Measurements from ENCODE around the gene BUD13. TPM values are rescaled to one million over a fixed set of nuclear protein-coding genes. Genes with fewer than 3 reads are reported as not detected.
A peak's percentile ranks its signal among the peaks of the same experiment; 100 is the strongest.
"Not testable (repeated sequence)": the region's sequence is repeated elsewhere in the genome, so short reads cannot be mapped to it uniquely, and the experiment has no call there.

The BUD13 gene
- polyA plus RNA-seq, 3 donors from 2014 or later: 5.7 to 16.0 (median 7.0) TPM

GRCh38 chr11:116771935-116772334, 852 bp downstream of the BUD13 start:
- no peak for DNase-seq
- peaks cover 4 to 7% (median 6%) of the 10 kb centered on the region in 3 donors for H3K36me3 Mint-ChIP-seq
- peaks cover 30 to 39% of the 10 kb centered on the region in 2 donors for H3K4me1 Mint-ChIP-seq
- H3K27me3 Mint-ChIP-seq (ENCODE audit: low read depth in 3 of 3): peaks cover 15 to 18% (median 15%) of the 10 kb centered on the region in 3 donors
- peak overlapping the region; percentile 98 to 99 (median 99) for H3K27ac Mint-ChIP-seq
- peak overlapping the region; percentile 95 to 99 (median 99) for H3K4me3 Mint-ChIP-seq
- no peaks in the 10 kb centered on the region for H3K9me3 Mint-ChIP-seq

DNA sequence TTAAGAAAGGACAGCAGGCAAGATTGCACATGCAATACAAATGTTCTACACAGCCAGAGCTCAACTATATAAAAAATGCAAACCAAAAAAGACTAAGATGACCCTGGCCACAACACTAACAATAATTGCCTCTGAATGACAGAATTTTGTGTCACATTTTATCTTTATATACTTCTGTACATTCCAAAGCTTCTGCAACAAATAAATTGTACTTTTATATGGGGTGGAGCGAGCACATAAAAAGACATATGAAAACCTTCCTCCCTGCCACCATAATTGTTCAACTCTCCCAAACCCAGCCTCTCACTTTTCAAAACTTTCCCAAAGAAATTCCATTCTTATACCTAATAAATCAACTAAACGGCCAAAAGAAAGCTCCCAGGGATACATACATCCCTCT, 10.7 kb downstream of the BUD13 start:
- H3K27me3 Mint-ChIP-seq (ENCODE audit: low read depth in 3 of 3): no peaks in the 10 kb centered on the region
- H3K36me3 Mint-ChIP-seq: peaks cover 31 to 41% (median 33%) of the 10 kb centered on the region in 3 donors
- no peaks in the 10 kb centered on the region for H3K9me3 Mint-ChIP-seq
- H3K4me3 Mint-ChIP-seq: no peak overlapping the region
- H3K4me1 Mint-ChIP-seq: peaks cover 2 to 10% of the 10 kb centered on the region in 2 donors
- DNase-seq: no peak
- H3K27ac Mint-ChIP-seq: no peak overlapping the region

DNA sequence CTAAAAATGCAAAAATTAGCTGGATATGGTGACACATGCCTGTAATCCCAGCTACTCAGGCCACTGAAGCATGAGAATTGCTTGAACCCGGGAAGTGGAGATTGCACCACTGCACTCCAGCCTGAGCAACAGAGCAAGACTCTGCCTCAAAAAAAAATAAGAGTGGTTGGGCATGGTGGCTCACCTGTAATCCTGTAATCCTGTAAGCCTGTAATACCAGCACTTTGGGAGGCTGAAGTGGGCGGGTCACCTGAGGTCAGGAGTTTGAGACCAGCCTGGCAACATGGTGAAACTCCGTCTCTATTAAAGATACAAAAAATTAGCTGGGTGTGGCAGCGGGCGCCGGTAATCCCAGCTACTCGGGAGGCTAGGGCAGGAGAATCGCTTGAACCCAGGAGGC, 16.7 kb downstream of the BUD13 start:
- H3K4me3 Mint-ChIP-seq: not testable (repeated sequence)

GRCh38 chr11:116750070-116750718, 22.6 kb downstream of the BUD13 start:
- Mint-ChIP-seq H3K4me1 (no peaks in the 10 kb centered on the region), H3K27me3 (ENCODE audit: low read depth in 3 of 3) (no peaks in the 10 kb centered on the region), H3K9me3 (no peaks in the 10 kb centered on the region), H3K36me3 (peaks cover 18 to 32% (median 30%) of the 10 kb centered on the region in 3 donors), H3K4me3 (no peak overlapping the region), H3K27ac (no peak overlapping the region)
- no peak for DNase-seq

More for the DNA sequence above, 16.7 kb downstream of the BUD13 start:
- H3K9me3 Mint-ChIP-seq; DNase-seq; H3K27me3 Mint-ChIP-seq (ENCODE audit: low read depth in 3 of 3); H3K4me1 Mint-ChIP-seq; H3K27ac Mint-ChIP-seq: not testable (repeated sequence)
- H3K36me3 Mint-ChIP-seq: peaks cover 34 to 55% (median 44%) of the 10 kb centered on the region in 3 donors

GRCh38 chr11:116742104-116742503, 30.7 kb downstream of the BUD13 start:
- H3K4me1 Mint-ChIP-seq: no peaks in the 10 kb centered on the region
- H3K4me3 Mint-ChIP-seq: no peak overlapping the region
- H3K36me3 Mint-ChIP-seq: peaks cover 0 to 14% (median 3%) of the 10 kb centered on the region in 3 donors
- H3K9me3 Mint-ChIP-seq: no peaks in the 10 kb centered on the region
- no peaks in the 10 kb centered on the region for H3K27me3 Mint-ChIP-seq (ENCODE audit: low read depth in 3 of 3)
- DNase-seq: no peak
- H3K27ac Mint-ChIP-seq: no peak overlapping the region

- Mint-ChIP-seq H3K4me1 (no peaks in the 10 kb centered on the region), H3K9me3 (no peaks in the 10 kb centered on the region), H3K4me3 (no peak overlapping the region), H3K27ac (no peak overlapping the region), H3K27me3 (ENCODE audit: low read depth in 3 of 3) (no peaks in the 10 kb centered on the region), H3K36me3 (peaks cover 0 to 8% (median 0%) of the 10 kb centered on the region in 3 donors)
- DNase-seq: no peak
Observed at GRCh38 chr11:116740741-116741140, 32.0 kb downstream of the BUD13 start.

- no peaks in the 10 kb centered on the region for H3K27me3 Mint-ChIP-seq (ENCODE audit: low read depth in 3 of 3)
- no peak for DNase-seq
- no peak overlapping the region for H3K4me3 Mint-ChIP-seq
Observed at GRCh38 chr11:116738975-116739374, 33.8 kb downstream of the BUD13 start.

DNA sequence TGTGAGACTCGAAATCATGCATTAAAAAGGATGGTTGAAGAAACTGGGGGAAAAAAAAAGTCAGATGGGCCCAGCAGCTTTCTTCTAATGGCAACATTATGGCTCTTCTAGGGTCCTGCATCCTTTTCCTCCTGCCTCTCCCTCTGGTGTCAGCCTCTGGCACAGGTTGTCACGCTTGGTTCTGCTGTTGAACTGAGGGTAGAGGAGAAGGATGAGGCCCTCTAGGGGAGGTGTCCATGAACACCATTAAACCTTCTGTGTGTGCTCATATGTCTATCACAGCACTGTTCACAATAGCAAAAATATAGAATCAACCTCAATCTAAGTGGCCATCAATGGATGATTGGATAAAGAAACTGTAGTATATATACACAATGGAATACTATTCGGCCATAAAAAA, 36.0 kb downstream of the BUD13 start:
- no peaks in the 10 kb centered on the region for H3K36me3 Mint-ChIP-seq
- H3K27ac Mint-ChIP-seq: no peak overlapping the region
- H3K4me3 Mint-ChIP-seq: no peak overlapping the region
- peaks cover 3 to 10% of the 10 kb centered on the region in 2 donors for H3K4me1 Mint-ChIP-seq
- H3K27me3 Mint-ChIP-seq (ENCODE audit: low read depth in 3 of 3): peaks cover 0 to 5% (median 0%) of the 10 kb centered on the region in 3 donors
- no peaks in the 10 kb centered on the region for H3K9me3 Mint-ChIP-seq
- DNase-seq: no peak

More at GRCh38 chr11:116738975-116739374, 33.8 kb downstream of the BUD13 start:
- Mint-ChIP-seq H3K36me3 (no peaks in the 10 kb centered on the region), H3K9me3 (no peaks in the 10 kb centered on the region), H3K4me1 (no peaks in the 10 kb centered on the region), H3K27ac (no peak overlapping the region)

- H3K36me3 Mint-ChIP-seq: no peaks in the 10 kb centered on the region
- no peaks in the 10 kb centered on the region for H3K9me3 Mint-ChIP-seq
- no peak for DNase-seq
- peaks cover 1 to 10% (median 2%) of the 10 kb centered on the region in 3 donors for H3K27me3 Mint-ChIP-seq (ENCODE audit: low read depth in 3 of 3)
- no peak overlapping the region for H3K4me3 Mint-ChIP-seq
- peaks cover 3 to 10% of the 10 kb centered on the region in 2 donors for H3K4me1 Mint-ChIP-seq
- H3K27ac Mint-ChIP-seq: no peak overlapping the region
Observed at GRCh38 chr11:116733969-116734508, 38.7 kb downstream of the BUD13 start.

DNA sequence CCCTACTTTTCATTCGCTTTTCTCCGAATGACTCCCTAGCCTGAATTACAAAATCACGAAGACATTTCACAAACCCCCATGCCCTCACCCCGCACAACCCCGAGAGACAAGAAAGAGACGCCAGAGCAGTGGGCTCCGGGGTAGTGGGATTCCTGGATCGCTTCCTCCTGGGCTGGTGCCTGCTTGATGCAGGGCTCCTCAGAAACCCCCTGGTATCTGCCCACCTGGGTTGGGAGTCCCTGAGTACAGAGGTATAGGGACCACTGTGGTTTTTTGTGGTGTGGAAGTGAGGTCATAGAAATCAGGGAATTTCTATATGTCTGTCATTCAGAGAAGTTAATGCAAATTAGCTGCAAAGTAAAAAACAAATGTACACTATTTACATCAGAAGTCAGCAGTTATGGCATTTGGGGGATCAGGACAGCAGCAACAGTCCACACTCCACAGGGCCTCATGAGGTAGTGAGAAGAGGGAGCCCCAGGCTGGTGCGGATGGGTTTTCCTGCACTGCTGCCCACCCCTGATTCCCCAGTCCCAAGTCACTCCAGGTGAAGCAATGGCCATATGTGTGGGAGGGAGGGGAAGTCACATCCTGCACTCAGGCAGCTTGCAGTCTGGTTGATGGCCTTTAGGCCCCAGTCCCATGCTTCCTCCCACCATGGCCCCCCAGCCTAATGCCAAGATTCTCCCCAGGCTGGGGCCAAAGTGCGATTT, 39.6 kb downstream of the BUD13 start:
- Mint-ChIP-seq H3K36me3 (no peaks in the 10 kb centered on the region), H3K27ac (peak overlapping the region in 1 of 6 donors; percentile 63), H3K4me1 (peaks cover 3 to 10% of the 10 kb centered on the region in 2 donors), H3K27me3 (ENCODE audit: low read depth in 3 of 3) (peaks cover 1 to 13% (median 2%) of the 10 kb centered on the region in 3 donors), H3K9me3 (no peaks in the 10 kb centered on the region), H3K4me3 (no peak overlapping the region)
- DNase-seq: no peak

DNA sequence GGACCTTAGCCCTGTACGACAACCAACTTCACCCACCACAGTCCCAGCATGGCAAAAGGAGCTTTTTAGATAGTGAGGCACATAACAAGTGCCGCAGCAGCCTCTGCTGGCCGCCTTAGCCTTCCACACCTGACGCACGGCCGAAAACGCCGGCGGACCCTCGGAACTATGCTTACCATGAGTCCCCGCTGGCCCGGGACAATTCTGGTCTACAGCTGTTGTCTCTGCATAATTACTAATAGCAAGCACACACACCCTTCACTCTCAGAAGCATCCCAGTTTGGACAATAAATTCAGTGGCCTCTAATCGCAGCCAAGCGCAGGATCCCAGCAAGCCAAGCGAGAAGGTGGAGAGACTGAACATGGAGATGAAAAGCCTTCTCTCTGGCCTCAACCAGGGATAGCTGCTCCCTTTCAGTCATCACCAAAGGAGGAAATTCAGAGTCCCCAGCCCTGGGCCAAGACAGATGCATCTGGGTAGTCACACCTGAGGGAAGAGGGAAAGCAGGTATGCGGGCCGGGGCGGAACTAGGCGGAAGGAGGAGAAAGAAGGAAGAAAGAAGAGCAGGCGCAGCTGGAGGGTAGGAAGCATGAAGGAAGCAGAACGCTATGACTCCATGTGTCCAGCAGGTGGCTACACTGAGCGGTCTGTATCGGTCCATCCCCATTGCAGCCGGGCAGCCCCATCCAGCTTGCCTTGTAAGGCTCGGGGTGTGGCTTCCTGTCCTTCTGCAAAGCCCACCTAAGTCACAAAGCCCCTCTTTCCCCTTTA, 40.3 kb downstream of the BUD13 start:
- DNase-seq: peak; percentile 34 to 45 (median 35)
- Mint-ChIP-seq H3K27me3 (ENCODE audit: low read depth in 3 of 3) (peaks cover 1 to 13% (median 3%) of the 10 kb centered on the region in 3 donors), H3K4me3 (no peak overlapping the region), H3K4me1 (peaks cover 3 to 10% of the 10 kb centered on the region in 2 donors), H3K27ac (peak overlapping the region in 1 of 6 donors; percentile 63), H3K9me3 (no peaks in the 10 kb centered on the region), H3K36me3 (no peaks in the 10 kb centered on the region)

DNA sequence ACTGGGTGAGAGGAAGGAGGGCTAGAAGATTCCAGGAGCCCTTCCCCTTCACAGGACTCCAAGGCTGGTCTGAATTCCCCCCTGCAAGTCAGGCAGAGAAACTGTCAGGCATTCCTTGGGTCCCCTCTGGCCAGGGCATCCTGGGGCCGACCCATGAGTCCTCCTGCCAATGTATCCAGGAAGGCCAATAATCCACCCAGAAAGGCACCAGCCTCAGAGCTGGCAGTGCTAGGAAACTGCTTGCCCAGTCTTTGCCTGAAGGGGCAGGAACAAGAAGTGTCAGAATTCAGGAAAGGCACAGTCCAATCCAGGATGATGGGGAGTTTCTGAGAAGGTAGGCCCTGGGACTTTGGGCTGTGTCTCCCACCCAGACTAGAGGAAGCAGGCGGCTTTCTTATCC, 41.0 kb downstream of the BUD13 start:
- Mint-ChIP-seq H3K9me3 (no peaks in the 10 kb centered on the region), H3K4me1 (peaks cover 3 to 10% of the 10 kb centered on the region in 2 donors), H3K27me3 (ENCODE audit: low read depth in 3 of 3) (peaks cover 4 to 15% (median 5%) of the 10 kb centered on the region in 3 donors), H3K36me3 (no peaks in the 10 kb centered on the region), H3K27ac (no peak overlapping the region), H3K4me3 (no peak overlapping the region)
- no peak for DNase-seq

DNA sequence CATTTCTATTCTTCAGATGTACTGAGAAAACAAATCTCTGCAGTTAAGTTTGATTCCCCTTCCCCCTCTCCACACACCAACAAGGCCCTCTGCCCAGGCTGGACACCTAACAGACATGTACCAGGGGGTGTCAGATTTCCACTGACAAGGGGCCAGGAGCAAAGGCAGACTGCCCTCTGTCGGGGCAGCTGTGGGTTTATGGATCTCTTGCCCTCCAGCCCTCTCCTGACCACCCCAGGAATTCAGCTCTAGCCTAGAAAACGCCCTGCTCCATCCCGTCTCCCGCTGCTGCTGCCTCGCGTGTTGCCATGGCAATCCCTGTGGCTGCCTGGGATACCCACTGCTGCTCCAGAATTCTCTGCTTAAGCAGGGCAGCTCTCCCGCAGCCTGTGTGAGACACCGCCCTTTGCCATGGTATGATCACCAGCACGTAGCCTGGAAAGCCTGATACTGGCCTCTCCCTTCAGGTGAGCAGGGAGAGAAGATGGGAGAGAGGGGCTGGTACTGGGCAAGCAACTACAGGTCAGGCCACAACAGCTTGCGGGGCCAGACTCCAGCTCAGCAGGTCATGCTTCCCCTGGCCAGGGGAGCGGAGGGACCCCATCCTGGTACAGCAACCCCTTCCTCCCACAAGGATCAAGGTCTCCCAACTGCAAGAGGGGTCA, 41.6 kb downstream of the BUD13 start:
- Mint-ChIP-seq H3K9me3 (no peaks in the 10 kb centered on the region), H3K4me3 (no peak overlapping the region), H3K27me3 (ENCODE audit: low read depth in 3 of 3) (peaks cover 4 to 20% (median 8%) of the 10 kb centered on the region in 3 donors), H3K4me1 (peaks cover 3 to 10% of the 10 kb centered on the region in 2 donors), H3K36me3 (no peaks in the 10 kb centered on the region), H3K27ac (no peak overlapping the region)
- no peak for DNase-seq
